ENCODE results near the gene ANKFY1. TPM values are rescaled to one million over a fixed set of nuclear protein-coding genes. Genes with fewer than 3 reads are reported as not detected.
A peak's percentile ranks its signal among the peaks of the same experiment; 100 is the strongest.

Gene ANKFY1
- total and polyA plus RNA-seq, 9 of the 15 experiments (the other 6 are each of a cell fraction or from before 2014, with no cell fraction given), result 4.3 to 25.6 (median 12.2) TPM

DNA sequence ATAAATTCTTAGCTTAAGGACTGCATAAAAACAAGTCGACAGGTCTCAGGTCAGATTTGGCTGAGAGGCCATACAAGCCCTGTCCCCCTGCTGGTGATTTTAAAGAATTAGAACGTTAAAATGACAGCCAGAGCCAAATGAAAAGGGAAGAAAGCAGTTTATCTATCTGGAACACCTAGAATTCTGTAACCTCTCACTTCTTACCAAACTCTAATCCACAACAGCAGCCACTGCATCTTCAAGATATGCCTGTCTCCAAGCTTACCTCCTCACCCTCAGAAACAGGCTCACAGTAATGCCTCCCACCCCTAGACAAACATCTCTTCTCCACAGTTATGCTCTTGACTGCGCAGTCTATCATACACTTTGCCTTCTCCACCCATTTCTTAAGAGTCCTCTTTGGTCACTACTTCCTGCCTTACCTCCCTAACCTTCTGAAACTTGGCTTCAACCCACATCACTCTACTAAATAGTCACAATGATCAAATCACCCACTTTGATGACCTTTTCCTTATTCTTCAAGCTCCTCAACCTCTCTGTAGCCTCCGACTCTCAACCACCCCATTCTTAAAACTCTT is 14.2 kb downstream of the ANKFY1 start (continued):
- TF ChIP-seq ZNF707 (CRISPR knock-in tag; conservative IDR thresholded peaks at IDR 0.05), result no peak
- no peak for TF ChIP-seq ZNF253 (CRISPR knock-in tag; conservative IDR thresholded peaks at IDR 0.05)
- no peak for TF ChIP-seq ZNF445 (CRISPR knock-in tag; IDR thresholded peaks at IDR 0.05; ENCODE audit: low read depth)
- TF ChIP-seq, protein P1, sequence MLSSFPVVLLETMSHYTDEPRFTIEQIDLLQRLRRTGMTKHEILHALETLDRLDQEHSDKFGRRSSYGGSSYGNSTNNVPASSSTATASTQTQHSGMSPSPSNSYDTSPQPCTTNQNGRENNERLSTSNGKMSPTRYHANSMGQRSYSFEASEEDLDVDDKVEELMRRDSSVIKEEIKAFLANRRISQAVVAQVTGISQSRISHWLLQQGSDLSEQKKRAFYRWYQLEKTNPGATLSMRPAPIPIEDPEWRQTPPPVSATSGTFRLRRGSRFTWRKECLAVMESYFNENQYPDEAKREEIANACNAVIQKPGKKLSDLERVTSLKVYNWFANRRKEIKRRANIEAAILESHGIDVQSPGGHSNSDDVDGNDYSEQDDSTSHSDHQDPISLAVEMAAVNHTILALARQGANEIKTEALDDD (IDR thresholded peaks at IDR 0.05), result peak; percentile 96
- no peak for TF ChIP-seq CGGBP1 (CRISPR knock-in tag; IDR thresholded peaks at IDR 0.05)
- TF ChIP-seq GABPB1 (CRISPR knock-in tag; IDR thresholded peaks at IDR 0.05), result no peak
- TF ChIP-seq RBM15 (IDR thresholded peaks at IDR 0.05; ENCODE audit: insufficient read depth, low read length), result no peak
- TF ChIP-seq, protein P2, sequence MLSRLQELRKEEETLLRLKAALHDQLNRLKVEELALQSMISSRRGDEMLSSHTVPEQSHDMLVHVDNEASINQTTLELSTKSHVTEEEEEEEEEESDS (CRISPR knock-in tag; IDR thresholded peaks at IDR 0.05), result no peak
- no peak for TF ChIP-seq TRIM25 (IDR thresholded peaks at IDR 0.05; ENCODE audit: borderline replicate concordance)
- TF ChIP-seq, protein P3, sequence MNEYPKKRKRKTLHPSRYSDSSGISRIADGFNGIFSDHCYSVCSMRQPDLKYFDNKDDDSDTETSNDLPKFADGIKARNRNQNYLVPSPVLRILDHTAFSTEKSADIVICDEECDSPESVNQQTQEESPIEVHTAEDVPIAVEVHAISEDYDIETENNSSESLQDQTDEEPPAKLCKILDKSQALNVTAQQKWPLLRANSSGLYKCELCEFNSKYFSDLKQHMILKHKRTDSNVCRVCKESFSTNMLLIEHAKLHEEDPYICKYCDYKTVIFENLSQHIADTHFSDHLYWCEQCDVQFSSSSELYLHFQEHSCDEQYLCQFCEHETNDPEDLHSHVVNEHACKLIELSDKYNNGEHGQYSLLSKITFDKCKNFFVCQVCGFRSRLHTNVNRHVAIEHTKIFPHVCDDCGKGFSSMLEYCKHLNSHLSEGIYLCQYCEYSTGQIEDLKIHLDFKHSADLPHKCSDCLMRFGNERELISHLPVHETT (CRISPR knock-in tag; conservative IDR thresholded peaks at IDR 0.05 in 1 of 2, IDR thresholded peaks at IDR 0.05 in 1 of 2), result no peak

All from K562 (cell line).